GM10266 (cell line): ENCODE data around the gene ABHD12B.

Experiments
- DNase-seq: peaks from one replicate; pipeline ENCODE4 v3.0.0; 2012; ENCODE audit errors: extremely low spot score
- TF ChIP-seq, protein P1 (sequence below): IDR thresholded peaks from 2 replicates; pipeline ENCODE4 v1.5.1; 2012; ENCODE audit warnings: mild to moderate bottlenecking, low read depth; ENCODE audit not compliant: control insufficient read depth, insufficient read depth; ENCODE audit errors: missing control alignments

ABHD12B gene

DNA sequence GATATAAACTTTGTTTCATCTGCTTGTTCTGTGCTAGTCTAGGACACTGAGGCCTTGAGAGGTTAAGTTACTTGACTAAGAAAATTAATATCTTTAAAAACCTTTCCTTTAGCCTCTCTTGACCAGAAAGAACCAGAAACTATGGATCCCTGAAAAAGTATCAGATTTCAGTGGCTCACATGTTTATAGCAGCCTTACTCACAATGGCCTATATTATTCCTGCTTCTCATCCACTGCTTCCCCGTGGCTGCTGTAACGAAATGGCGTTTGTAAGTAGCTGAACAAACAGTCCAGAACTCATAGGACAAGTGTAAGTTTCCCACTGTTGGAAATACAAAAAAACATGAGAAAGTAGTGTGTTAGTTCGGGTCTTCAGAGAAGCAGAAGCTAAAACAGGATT lies 75.6 kb downstream of the ABHD12B start:
- DNase-seq: no peak
- TF ChIP-seq, protein P1, sequence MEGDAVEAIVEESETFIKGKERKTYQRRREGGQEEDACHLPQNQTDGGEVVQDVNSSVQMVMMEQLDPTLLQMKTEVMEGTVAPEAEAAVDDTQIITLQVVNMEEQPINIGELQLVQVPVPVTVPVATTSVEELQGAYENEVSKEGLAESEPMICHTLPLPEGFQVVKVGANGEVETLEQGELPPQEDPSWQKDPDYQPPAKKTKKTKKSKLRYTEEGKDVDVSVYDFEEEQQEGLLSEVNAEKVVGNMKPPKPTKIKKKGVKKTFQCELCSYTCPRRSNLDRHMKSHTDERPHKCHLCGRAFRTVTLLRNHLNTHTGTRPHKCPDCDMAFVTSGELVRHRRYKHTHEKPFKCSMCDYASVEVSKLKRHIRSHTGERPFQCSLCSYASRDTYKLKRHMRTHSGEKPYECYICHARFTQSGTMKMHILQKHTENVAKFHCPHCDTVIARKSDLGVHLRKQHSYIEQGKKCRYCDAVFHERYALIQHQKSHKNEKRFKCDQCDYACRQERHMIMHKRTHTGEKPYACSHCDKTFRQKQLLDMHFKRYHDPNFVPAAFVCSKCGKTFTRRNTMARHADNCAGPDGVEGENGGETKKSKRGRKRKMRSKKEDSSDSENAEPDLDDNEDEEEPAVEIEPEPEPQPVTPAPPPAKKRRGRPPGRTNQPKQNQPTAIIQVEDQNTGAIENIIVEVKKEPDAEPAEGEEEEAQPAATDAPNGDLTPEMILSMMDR: no peak

DNA sequence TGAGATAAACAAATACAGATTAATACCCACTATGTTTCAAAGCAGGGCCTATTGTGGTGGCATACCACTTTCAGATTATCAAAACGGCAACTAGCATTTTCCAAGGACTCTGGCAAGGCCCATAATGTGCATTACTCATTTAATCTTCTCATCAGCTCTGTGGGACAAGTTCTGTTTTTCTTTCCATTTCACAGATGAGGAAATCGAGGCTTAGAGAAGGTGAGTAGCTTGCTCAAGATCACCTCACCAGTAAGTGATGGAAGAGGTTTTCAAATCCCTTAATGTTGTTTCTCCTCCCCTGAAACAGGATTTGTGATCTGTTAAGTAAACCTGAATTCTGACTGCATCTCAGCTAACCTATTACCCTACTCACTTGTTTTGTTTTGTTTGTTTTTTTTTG lies 76.4 kb downstream of the ABHD12B start:
- TF ChIP-seq, protein P1: no peak

DNA sequence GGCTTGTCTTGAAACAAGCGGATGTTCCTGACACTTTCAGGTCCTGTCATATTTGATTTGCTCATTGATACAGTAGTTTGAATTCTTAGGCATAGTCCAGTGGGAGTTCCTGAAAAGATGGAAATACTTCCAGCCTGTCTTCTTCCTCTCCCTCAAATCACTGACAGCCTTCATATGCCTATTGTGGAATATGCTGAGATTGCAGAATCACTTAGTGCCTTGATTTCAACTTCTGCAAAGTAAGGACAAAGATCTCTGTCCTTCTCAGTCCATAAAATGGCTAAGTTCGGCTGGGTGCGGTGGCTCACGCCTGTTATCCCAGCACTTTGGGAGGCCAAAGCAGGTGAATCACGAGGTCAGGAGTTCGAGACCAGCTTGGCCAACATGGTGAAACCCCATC lies 79.2 kb downstream of the ABHD12B start:
- TF ChIP-seq, protein P1: no peak
- DNase-seq: no peak

More for the DNA sequence above, 76.4 kb downstream of the ABHD12B start:
- no peak for DNase-seq

DNA sequence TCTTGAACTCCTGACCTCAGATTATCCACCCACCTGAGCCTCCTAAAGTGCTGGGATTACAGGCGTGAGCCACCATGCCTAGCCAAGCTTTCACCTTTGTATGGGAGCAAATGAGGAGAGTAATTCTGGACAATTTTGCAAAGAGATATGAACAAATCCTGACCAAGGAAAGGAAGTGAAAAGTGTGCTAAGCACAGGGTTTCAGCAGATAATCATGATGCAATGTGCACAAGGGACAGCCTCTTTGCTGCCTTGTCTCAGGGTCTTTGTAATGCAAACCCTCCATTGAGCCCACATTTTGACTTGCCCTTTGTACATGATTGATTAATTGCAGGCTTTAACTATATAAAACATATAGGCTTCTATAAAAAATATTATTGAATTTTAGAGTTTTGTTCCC lies 81.6 kb downstream of the ABHD12B start:
- DNase-seq: no peak
- TF ChIP-seq, protein P1: no peak
